ENCODE results near the gene CTNND2.
"Not testable (repeated sequence)": the region's sequence is repeated elsewhere in the genome, so short reads cannot be mapped to it uniquely, and the experiment has no call there.

Gene CTNND2

GRCh38 chr5:11869203-11869602, 35.0 kb downstream of the CTNND2 start:
- no peak for DNase-seq

- no peak for DNase-seq
Measured at GRCh38 chr5:11863911-11864310, 40.3 kb downstream of the CTNND2 start.

GRCh38 chr5:11857391-11857790, 46.9 kb downstream of the CTNND2 start:
- DNase-seq: no peak

- DNase-seq: no peak
Measured at GRCh38 chr5:11854936-11855335, 49.3 kb downstream of the CTNND2 start.

GRCh38 chr5:11853796-11854195, 50.5 kb downstream of the CTNND2 start:
- no peak for DNase-seq

- no peak for DNase-seq
Measured at GRCh38 chr5:11853140-11853539, 51.1 kb downstream of the CTNND2 start.

GRCh38 chr5:11852717-11853087, 51.5 kb downstream of the CTNND2 start:
- DNase-seq: no peak

- no peak for DNase-seq
Measured at GRCh38 chr5:11851965-11852716, 52.1 kb downstream of the CTNND2 start.

GRCh38 chr5:11851416-11851815, 52.8 kb downstream of the CTNND2 start:
- DNase-seq: no peak

- not testable (repeated sequence) for DNase-seq
Measured at GRCh38 chr5:11828566-11828965, 75.7 kb downstream of the CTNND2 start.

GRCh38 chr5:11822598-11822997, 81.6 kb downstream of the CTNND2 start:
- DNase-seq: no peak

GRCh38 chr5:11815916-11816315, 88.3 kb downstream of the CTNND2 start:
- no peak for DNase-seq

GRCh38 chr5:11815481-11815880, 88.8 kb downstream of the CTNND2 start:
- no peak for DNase-seq

GRCh38 chr5:11814373-11814772, 89.9 kb downstream of the CTNND2 start:
- DNase-seq: no peak

GRCh38 chr5:11809407-11809806, 94.8 kb downstream of the CTNND2 start:
- no peak for DNase-seq

- no peak for DNase-seq
Measured at GRCh38 chr5:11803436-11803835, 100.8 kb downstream of the CTNND2 start.

- DNase-seq: no peak
Measured at GRCh38 chr5:11801061-11801460, 103.2 kb downstream of the CTNND2 start.

GRCh38 chr5:11797132-11797531, 107.1 kb downstream of the CTNND2 start:
- DNase-seq: no peak

GRCh38 chr5:11793396-11793795, 110.8 kb downstream of the CTNND2 start:
- DNase-seq: no peak

GRCh38 chr5:11792621-11793020, 111.6 kb downstream of the CTNND2 start:
- DNase-seq: no peak

- no peak for DNase-seq
Measured at GRCh38 chr5:11791792-11792191, 112.5 kb downstream of the CTNND2 start.

GRCh38 chr5:11790201-11790600, 114.0 kb downstream of the CTNND2 start:
- DNase-seq: no peak

- DNase-seq: no peak
Measured at GRCh38 chr5:11785771-11786352, 118.4 kb downstream of the CTNND2 start.

GRCh38 chr5:11780641-11781345, 123.5 kb downstream of the CTNND2 start:
- DNase-seq: no peak
